HG02623 (cell line): ENCODE measurements around the gene ARVCF.

Source experiments
- ATAC-seq: cut with Tn5 transposase; IDR thresholded peaks from one replicate; pipeline ENCODE4 v1.9.1; 2021; ENCODE audit warnings: moderate library complexity; ENCODE audit not compliant: unreplicated experiment

Gene ARVCF

DNA sequence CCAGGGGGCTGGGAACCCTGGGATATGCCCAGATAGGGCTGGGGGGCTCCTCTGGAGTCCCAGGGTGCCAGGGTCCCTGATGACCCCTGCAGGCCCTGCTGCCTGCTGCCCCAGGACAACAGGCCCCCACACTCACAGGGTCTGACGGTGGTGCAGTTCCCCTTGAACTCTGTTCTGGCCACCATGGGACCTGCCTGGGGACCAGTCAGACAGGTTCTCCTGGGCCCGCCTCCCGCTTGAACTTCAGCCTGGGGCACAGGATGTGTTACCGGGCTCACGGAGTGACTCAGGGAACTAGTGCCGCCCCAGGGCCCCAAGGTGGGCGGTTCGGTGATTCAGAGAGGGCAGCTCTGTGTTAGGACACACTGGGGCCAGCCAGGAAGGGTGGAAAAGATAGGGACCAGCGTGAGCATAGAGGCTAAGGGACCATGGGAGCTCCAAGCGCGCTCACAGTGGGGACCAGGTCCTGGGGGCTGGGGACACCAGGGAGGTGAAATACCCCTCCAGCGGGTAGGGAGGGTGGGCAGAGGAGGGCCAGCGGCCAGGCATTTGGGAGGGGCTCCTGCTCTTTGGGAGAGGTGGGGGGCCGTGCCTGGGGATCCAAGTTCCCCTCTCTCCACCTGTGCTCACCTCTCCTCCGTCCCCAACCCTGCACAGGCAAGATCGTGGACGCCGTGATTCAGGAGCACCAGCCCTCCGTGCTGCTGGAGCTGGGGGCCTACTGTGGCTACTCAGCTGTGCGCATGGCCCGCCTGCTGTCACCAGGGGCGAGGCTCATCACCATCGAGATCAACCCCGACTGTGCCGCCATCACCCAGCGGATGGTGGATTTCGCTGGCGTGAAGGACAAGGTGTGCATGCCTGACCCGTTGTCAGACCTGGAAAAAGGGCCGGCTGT, 53.5 kb downstream of the ARVCF start:
- ATAC-seq = no peak

DNA sequence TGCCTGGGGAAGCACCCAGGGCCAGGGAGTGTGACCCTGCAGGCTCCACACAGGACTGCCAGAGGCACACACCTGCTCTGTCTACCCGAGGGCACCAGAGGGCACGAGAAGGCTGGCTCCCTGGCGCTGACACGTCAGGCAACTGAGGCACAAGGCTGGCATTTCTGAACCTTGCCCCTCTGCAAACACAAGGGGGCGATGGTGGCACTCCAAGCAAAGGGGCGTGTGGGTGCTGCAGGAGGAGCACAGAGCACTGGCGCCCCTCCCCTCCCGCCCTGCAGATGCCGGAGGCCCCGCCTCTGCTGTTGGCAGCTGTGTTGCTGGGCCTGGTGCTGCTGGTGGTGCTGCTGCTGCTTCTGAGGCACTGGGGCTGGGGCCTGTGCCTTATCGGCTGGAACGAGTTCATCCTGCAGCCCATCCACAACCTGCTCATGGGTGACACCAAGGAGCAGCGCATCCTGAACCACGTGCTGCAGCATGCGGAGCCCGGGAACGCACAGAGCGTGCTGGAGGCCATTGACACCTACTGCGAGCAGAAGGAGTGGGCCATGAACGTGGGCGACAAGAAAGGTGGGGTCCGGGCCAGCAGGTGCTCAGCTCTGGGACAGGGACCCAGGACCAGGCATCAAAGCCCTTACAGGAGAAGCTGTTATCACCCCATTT, 54.2 kb downstream of the ARVCF start:
- ATAC-seq = no peak

DNA sequence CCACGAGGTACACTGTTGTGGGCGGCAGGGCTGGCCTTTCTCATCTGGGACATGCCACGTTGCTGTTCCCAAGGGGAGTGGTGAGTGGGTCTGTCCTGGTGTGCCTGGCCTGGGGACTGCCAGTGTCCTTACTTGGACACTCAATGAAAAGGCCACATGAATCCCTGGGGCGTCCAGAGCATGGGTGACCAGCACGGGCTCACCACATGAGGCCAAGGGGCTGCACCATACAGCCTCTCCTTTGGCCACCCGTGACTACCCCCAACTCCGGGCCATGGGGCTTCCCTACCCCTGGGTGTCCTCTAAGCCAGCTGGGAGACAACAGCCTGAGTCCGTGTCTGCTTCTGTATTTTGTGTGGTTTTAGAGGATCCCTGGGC, 54.8 kb downstream of the ARVCF start:
- no peak for ATAC-seq

DNA sequence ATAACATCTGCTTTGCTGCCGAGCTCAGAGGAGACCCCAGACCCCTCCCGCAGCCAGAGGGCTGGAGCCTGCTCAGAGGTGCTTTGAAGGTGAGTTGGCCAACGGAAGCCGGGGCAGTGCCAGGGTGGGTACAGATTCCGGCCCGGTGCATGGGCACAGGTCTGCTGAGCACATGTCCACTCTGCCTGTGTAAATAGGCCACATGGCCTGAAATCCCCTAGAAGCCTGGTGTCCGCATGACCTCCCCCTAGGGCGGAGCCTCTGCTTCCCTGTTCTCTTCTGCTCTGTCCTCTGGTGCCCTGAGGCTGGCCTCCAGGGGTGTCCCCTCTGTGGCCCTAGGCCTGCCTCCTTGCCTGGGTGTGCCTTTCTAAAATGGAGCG, 55.4 kb downstream of the ARVCF start:
- no peak for ATAC-seq

DNA sequence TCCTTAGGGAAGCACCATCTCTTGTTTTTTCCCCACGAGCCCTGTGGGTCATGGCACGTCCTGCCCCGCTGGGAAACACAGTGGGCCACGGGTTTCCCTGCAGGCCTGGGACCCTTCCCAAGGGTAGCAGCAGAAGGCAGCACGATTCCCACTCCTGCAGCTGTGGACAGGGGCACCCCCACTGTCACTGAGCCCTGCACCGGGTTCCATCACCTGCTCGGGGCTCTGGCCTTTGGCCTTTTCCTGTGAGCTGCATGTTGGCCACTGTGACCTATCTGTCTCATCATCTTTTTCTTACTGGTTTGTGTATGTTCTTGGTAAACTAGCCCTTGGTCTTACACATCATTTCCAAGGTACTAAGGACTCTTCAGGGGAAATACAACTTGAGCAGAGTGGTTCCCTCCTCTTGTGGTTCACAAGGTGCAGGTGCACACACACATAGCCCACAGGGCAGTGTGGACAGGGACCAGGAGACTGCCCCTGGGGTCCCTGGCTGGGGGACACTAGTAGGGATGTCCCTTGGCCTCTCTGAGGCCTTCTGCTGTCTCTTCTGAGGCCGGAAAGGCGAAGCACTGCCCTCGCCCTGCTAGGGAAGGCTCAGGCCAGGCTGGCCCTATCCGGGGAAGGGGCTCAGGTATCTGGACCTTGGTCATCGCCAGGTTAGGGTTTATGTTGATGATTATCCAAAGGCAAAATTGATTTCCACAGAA, 56.0 kb downstream of the ARVCF start:
- no peak for ATAC-seq

DNA sequence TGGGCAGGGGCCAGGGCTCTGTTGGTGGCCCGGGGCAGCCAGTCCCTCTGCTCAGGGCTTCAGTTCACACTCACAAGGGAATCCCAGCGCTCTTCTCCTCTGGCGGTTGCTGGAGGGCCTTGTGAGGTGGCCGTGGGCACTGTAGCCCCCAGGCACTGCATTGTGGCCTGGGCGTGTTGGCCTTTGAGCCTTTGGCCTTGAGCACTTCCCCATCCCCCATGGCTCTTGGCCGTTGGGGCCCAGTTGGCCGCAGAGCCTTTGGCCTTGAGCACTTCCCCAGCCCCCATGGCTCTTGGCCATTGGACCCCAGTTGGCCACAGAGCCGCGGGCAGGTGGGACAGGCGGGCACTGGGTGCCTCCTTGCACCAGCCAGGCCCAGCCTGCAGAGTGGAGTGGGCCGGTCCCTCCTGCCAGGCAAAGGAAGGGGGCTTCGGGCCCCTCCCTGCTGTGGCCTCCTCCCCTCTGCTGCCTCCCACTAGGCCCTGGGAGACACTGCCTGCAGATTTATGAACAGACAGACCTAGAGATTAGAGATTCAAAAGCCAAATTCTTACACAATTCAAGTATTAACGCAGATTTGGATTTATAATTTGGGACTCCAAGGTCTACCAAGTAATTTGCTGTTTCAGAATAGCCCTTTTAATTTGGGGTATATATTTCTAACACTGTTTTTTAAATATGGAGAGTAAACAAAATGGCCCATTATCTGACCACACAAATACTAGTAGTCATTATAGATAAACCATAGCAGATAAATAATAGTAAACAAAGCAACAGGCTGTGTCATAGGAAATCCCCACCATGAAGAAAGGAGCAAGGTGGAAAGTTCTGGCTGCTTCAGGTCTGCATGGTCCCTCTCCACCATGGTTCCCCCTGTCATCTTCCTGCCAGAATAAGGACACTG, 56.8 kb downstream of the ARVCF start:
- ATAC-seq = no peak

DNA sequence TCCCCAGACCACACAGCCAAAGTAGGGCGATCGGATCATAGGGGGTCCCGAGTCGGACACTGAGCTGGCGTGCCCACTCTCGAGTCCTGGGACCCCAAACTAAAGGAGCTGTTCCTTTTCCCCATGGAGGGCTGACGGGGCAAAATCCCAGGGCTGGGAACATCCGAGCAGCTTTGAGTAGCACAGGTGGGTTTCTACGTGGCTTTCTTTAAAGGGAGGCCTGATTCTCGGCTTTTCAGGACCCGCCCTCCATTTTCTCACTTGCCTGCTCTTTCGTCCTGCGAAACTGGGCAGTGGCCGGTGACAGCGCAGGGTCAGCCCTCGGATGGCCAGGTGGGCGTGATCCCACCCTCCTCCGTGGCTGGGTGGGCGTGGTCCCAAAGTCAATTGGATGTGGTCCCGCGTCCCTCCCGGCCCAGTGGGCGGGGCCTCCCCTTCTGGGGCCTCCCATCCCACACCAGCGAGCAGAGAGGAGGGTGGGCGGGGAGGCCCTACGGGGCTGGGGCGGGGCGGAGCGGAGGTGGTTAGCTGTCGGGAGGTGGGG, 57.5 kb downstream of the ARVCF start:
- ATAC-seq = no peak

DNA sequence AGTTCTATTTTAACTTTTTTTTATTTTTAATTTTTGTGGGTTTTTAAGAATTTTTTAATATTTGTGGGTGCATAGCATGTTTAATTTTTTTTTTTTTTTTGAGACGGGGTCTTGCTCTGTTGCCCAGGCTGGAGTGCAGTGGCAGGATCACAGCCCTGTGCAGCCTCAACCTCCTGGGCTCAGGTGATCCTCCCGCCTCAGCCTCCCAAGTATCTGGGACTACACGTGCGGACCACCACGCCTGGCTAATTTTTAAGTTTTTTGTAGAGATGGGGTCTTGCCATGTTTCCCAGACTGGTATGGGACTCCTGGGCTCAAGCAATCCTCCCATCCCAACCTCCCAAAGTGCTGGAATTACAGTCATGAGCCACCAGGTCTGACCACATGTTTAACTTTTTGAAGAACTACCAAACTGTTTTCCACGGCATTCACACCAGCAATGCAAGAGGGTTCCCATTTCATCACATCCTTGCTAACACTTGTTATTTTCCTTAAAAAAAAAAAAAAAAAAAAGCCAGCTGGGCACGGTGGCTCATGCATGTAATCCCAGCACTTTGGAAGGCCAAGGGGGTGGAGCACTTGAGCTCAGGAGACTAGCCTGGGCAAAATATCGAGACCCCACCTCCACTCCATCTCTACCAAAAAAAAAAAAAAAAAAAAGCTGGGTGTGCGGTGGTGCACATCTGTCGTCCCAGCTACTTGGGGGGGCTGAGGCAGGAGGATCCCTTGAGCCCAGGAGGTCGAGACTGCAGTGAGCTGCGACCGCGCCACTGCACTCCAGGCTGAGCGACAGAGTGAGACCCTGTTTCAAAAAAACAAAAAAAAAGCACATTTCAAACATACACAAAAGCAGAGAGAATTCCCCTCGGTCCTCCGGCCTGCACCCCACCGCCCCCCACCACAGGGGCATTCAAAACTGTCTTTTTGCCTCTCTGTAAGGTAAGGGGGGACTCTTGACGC, 58.3 kb downstream of the ARVCF start:
- no peak for ATAC-seq

DNA sequence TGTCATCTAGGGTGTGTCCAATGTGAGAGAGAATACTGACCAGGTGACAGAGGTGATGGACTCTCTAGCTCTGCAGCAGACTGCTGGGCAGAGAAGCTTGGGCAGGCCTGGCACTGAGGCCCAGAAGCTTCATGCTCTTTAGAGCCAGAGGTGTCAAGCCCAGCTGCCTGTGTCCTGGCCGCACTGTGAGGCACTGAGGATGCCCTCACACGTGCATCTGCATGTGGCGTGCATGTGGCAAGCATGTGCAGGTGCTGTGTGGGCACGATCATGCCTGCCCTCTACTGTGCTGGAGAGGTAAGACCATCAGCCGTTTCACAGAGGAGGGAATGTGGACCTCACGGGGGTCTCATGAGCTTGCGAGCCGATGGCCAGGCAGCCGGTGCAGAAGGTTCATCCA, 59.2 kb downstream of the ARVCF start:
- no peak for ATAC-seq

DNA sequence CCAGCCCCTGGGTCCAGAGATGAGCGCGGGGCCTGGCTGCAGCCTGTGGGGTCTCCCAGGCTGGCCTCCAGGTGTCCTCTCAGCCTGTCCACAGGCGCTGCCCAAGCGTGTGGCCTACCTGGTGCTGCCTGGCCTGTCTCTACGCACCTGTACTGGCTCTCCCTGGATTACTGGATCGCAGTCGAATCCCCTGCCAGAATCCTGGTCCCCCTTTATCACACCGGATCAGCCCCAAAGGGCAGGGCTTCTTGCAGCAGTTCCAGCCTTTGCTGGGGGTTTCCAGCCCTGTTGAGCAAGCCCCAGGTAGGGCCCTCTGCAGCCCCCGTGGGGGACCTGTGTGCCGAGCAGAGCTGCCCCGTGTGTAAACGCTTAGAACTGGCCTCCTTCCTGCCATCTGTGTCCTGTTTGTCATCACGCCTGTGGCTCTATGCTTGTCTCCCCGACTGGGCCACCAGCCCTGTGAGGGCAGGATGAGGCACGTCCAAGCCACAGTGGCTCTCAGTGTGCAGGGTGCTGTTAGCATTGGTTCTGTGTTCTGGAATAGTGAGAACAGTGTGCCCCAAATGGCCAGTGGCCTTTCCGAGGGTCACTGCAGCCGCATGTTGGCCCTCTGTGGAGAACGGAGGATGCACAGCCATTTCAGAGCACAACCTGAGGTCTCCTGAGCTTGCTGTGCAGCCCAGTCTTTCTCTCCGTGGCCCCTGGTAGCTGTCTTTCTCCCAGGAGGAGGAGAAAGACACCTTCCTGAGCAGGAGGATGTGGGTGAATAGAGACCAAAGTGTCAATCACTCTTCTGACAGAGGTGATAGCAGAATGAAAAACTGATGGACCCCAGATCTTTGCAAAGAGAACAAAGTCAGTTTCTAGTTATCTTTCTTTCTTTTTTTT, 61.1 kb downstream of the ARVCF start:
- no peak for ATAC-seq

DNA sequence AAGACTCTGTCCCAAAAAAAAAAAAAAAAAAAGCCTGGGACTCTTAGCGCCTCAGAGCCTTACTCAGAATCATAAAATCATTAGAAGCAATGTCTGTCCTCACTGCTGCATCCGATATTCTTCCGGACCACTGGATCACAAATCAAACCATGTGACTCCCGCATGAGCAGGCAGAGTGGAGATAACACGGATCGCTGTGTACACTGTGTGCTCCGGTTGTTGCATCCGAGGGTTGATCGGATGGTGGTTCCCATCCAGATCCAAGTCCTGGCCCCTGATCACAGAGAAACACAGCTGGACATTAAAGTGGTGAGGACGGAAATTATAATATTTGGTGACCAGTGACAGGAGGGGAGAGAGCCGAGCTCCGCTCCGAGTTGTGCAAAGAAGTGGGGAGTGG, 65.3 kb downstream of the ARVCF start:
- no peak for ATAC-seq

DNA sequence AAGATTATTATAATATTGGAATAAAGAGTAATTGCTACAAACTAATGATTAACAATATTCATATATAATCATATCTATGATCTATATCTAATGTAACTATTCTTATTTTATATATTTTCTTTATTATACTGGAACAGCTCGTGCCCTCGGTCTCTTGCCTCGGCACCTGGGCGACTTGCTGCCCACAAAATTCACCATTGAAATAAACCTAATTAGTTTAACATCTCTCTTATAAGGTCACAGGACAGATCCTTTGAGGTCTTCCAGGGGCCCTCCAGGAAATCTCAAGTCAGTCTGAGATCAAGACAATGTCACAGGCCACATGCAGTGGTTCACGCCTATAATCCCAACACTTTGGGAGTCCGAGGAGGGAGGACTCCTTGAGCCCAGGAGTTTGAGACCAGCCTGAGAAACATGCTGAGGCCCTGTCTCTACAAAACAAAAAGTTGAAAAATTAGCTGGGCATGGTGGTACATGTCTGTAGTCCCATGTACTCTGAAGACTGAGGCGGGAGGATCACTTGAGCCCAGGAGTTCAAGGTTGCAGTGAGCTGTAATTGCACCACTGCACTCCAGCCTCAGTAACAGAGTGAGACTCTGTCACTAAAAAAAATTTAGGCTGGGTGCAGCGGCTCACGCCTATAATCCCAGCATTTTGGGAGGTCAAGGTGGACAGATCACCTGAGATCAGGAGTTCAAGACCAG, 68.4 kb downstream of the ARVCF start:
- no peak for ATAC-seq

DNA sequence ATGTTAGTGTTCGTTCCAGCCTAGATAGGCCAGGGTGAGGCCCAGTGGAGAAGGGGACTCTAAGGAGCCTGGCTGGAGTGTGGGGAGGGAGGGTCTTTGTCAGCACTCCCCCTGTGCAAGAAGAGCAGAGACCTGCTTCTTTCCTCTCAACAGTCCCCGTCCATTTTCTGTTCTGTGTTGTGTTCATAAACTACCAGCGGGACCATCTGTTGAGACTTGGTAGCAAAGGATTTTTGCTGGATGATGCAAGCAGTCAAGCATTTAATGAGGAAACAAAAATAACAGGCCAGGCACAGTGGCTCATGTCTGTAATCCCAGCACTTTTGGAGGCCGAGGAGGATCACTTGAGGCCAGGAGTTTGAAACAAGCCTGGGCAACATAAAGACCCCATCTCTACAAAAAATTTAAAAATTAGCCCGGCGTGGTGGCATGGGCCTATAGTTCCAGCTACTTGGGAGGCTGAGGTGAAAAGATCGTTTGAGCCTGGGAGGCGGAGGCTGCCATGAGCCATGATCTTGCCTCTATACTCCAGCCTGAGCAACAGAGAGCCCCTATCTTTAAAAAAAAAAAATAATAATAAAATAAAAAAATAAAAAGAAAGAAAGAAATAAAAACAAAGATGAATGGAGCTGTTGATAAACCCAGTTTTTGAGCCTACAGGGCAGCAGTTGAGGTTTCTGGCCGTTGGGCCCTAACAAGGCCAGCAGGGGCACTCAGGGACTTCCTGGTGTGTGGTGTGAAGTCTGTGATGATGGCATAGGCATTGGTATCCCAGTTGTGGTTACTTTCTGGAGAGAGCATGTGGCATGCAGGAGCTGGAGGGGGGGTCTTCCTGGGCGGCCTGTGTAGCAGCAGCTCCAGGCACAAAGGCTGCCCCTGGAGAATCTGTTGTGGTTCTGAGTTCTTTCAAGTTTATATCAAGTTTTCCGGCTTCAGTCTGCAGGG, 73.3 kb downstream of the ARVCF start:
- no peak for ATAC-seq

DNA sequence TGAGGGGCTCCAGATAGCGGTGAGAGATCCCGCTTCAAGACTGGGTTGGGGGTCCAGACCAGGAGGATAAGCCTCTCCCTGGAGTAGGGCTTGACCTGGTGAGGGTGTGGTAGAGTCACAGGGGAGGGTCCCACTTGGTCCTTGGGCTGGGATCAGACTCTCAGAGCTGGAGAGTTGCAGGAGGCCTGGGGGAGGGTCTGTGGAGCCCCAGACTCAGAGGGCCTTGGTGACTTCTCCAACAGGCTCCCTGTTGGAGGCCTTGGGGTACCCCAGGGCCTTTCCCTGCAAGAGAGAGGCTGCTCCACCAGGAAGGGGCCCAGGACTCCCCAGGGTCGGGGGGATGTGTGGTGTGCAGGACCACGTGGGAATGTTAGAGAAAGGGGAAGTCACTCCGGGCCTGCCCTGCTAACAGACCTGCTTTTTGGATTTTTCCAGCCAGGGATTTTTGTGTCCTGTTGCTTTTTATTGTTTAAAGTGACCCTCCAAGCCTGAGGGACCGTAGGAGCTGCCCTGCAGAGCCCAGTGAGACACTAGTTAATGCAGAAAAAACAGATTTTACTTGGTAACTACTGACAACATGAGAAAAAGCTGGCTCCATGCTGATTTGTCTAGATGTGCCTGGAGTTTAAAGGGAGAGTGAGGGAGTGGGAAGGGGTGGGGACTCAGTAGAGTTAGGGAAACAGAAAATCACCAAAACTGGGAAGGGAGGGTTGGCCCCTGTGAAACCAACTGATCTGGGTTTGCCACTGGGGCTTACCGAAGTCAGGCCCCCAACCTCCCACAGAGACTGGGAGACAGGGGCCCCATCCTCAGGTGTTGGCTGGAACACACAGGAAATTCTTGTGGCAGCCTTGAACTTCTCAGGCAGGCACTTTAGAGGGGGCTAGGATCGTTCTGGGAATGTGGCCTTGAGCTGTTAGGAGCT, 74.2 kb downstream of the ARVCF start:
- no peak for ATAC-seq

DNA sequence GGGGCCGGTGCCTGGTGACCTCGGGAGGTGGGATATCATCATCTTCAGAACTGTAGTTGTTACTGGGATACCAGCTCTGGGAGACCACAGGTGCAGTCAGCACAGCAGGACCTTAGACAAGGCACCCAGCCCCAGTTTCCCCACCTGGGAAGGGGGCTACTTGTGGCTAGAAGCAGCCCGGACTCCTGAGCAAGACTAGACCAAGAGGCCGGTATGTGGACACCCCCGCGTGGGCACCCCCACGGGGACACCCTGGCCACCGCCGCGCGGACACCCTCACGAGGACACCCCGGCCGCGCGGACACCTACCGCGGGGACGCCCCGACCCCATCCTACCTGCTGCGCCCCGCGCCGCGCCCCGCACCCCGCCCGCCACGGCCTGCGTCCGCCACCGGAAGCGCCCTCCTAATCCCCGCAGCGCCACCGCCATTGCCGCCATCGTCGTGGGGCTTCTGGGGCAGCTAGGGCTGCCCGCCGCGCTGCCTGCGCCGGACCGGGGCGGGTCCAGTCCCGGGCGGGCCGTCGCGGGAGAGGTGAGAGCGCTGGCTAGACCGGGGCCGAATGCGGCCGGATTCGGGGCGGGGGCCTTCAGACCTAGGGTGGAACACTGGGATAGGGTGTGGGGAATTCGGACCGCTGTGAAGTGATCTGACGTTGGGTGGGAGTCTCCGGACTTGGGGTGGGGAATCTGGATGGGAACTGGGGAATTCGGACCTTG, 75.1 kb downstream of the ARVCF start, which contains the start of the genes COMT and TXNRD2:
TSS of gene COMT (plus strand) at position 408 of the 718 bp plus-strand sequence. CDS start 20,755 bp downstream, outside the sequence.
TSS of gene TXNRD2 (minus strand) at position 454 of the 718 bp plus-strand sequence. CDS start at position 439, 15 bp downstream.
- ATAC-seq = no peak
